Measurements from ENCODE around the gene GNB1.
A peak's percentile ranks its signal among the peaks of the same experiment; 100 is the strongest.

GNB1 gene

DNA sequence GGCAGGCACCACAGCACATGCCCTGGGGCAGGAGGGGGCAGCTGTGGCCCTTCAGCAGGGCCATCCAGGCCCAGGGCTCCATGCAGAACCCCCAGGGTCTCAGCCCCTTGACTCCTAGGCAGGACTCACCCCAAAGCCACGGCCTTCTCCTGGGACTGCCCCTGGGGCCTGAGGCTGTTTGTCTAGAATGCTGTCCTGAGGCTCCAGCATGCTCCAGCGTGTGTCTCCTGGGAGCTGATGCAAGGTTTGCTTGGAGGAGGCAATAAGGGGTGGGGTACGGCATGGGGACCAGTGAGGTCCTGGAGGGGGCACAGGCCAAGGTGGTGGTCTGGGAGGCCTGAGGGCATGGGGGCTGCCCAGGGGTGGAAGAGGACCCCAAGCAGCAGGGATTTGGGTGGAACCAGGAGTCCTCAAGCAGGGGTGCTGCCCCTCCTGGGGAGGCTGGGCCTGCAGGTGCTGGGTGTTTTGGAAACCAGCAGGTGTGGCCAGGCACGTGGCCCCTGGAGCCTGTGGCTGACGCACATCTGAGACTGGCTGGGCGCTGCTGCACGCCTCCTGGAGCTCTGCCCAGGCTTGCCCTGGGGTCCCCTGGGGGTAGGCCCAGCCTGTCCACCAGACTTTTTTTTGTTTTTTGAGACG is 16.3 kb upstream of the GNB1 start:
- DNase-seq, result no peak

DNA sequence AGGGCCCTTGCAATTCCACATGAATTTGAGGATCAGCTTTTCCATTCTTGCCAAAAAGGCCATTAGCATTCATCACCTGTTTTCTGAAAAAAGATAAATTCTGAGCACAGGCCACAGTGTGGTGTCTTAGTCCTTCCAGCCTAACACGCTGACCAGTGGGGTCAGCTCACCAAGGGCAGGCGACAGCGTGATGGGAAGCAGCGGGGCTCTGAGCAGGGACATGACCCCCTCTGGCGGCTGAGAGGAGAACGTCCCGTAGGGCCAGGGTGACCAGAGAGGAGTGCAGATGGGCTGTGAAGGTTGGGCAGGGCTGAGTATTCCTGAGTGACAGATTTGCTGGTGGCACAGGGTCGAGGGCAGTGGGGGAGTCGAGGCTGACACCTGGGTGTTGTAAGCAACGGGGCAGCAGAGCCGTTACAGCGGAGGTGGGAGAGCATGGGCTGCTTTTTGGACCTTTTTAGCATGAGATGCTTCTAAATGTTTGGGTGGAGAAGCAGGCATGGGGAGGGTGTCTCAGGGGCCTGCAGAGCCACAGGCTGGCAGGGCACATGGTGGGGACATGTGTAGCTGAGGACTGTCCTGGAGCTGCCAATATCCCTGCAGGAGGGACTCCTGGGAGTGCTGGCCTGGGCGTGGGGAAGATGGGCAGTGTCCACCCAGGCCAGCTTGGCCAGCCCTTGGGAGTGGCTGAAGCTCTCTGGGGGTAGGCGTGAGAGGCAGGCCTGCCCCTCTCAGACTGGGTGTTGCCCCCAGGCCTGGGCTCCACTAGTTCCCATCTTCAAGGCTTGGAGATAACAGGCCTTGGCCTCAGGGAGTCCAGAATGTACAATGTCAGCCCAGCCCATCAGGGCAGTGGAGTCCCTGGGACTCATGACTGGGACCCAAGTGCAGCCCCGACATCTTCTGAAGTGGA is 15.6 kb upstream of the GNB1 start:
- peak; percentile 74 for DNase-seq

GRCh38 chr1:1903224-1903623 is 12.3 kb upstream of the GNB1 start:
- DNase-seq, result no peak

- DNase-seq, result no peak
Observed at GRCh38 chr1:1901641-1902294, 10.9 kb upstream of the GNB1 start.

DNA sequence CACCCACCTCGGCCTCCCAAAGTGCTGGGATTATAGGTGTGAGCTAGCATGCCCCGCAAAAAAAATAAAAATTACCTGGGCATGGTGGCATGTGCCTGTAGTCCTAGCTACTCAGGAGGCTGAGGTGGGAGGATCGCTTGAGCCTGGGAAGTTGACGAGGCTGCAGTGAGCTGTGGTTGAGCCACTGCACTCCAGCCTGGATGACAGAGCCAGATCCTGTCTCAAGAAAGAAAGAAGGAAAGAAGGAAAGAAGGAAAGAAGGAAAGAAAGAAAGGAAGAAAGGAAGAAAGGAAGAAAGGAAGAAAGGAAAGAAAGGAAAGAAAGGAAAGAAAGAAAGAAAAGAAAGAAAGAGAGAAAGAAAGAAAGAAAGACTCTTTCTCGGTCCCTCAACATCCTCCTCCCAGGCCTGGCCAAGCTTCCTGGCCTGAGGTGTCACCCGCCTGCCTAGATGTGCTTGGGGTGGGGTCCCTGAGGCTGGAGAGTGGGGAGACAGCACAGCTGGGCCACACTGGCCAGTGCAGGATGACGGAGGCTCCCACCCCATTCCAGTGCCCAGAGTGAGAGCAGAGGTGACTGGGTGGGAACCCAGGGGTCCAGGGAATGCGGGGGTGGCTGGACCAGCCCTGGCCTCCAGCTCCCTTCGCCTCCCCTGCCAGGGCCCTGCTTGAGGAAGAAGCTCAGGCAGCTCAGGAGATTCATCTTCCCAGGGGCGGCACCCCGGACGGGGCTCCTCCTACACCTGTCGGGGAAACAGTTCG is 10.2 kb upstream of the GNB1 start:
- no peak for DNase-seq

- DNase-seq, result no peak
Observed at GRCh38 chr1:1899967-1900327, 9.1 kb upstream of the GNB1 start.

DNA sequence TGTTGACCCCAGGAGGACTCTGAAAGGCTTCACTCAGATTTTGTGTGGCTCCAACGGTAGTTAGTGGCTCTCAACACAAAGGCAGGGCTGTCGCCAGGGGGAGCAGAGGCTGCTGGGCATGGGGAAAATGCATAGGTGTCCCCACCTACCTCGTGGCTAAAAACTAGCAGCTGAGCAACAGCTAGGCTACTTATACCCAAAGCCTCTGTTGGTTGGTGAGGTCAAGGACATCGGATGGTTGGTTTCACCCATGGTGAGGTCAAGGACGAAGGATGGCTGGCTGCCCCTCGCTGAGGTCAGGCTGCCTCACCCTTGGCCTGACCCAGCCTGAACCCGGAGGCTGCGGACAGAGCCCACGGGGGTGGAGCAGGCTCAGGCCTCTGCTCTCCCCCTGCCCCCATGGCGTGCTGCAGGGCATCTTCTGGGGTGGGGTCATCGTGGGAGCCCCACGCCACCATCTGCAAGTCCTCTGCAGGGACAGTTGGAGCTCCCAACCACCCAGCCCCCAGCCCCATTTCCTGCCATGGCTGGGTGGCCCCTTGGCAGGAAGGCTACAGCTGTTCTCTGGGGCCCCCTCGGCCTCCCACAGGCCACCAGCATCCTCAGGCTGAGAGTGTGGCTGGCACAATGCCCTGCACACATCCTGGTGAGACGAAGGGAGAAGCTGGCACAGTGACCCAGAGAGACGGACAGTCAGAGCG is 8.5 kb upstream of the GNB1 start:
- DNase-seq, result no peak

GRCh38 chr1:1898246-1898933 is 7.5 kb upstream of the GNB1 start:
- DNase-seq, result no peak

DNA sequence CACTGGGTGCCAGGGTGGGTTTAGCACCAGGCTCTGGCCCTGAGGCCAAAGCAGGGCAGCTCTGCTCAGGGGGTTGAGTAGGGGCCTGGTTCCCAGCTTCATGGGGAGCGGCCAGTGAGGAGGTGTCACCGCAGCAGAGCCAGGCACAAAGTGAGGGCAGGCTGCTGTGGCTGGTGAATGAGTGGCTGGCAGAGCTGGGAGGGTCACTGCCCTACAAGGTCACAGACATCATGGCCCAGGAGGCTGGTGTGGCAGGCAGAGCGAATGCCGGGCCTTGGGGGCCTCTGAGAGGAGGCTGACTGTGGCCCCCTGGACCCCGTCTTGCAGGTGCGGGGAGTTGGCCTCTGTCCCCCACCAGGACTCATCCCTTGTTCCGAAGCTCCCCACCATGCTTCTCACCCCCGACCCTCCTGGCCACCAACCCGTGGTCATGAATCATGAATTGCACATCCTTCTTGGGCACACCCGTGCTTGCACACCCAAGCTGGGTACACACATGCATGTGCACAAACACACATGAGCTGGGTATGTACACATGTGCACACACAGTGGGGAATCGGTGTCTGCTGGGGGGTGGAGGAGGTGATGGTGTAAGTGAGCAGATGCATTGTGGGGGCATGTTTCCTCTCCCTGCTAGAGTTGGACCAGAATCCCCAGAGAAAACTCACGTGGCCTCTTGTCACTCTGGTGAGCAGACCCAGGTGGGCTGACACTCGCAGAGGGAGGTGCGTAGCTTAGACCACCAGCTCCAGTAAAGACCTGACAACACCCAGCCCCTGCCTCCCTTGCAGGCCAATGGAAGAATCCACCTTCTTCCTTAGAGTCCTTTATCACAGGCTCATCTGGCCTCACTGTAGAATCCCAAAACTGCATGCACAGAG is 4.8 kb upstream of the GNB1 start:
- DNase-seq, result no peak

- no peak for DNase-seq
Observed at GRCh38 chr1:1895060-1895418, 4.2 kb upstream of the GNB1 start.

DNA sequence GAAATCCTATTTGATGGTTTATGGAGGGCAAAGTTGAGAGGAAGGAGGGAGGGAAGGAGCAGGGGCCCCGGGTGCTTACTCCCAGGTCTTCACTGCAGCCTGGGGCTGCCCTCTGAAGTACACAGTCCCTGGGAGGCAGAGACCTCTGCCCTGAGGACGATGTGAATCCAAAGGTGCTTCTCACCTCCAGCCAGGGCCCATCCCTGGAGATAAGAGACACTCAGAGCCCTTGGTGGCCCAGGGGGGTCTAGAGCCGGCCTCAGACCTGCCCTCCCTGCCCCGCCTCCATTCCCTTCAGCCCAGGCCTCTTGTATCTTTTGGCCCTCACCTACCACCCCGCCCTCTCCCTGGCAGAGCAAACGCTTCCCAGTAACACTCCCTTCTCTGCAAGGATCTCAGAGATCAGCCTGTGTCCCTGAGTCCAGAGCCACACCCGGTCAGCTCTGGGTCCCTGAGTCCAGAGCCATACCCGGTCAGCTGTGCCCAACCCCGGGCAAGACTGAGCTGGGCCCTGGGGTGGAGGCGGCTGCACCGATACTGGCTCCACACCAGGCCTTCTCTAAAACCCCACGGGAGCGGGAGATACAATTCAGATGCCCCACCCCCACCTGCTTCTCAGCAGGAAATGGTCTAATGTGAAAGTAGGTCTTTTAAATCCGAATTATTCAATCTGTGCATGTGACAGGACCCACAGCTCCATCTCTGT is 3.6 kb upstream of the GNB1 start:
- no peak for DNase-seq

DNA sequence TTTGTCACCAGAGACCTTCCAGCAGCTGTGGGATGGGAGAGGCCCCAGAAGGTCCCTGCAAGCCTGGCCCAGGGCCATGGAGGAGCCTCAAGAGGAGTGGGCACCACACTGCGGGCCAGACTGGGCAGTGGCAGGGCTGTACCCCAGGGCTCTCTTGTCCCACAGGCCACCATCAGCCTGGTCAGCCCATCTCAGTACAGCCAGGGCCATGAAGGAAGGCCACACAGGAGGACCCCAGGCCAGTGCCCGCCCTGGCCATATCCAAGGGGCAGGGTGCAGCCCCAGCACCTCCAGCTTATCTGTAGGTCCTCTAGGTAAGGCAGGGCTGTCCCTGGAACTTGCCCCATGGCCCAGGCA is 3.1 kb upstream of the GNB1 start:
- DNase-seq, result no peak

GRCh38 chr1:1893291-1893985 is 2.6 kb upstream of the GNB1 start:
- no peak for DNase-seq

DNA sequence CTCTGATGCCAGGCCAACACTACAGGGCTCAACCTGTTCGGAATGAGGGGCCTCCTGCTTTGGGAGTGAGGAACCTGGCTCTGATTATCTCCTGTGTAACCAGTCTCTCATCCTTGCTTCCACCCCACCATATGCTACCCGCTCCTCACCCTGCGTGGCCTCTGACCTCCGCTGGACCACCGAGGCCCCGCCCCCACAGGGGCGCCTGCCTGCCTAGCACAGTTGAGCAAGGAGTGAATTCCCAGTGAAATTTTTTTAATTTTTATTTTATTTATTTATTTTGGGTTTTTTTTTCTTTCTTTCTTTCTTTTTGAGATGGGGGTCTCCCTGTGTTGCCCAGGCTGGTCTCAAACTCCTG is 1.9 kb upstream of the GNB1 start:
- no peak for DNase-seq

GRCh38 chr1:1892079-1892762 is 1.3 kb upstream of the GNB1 start:
- DNase-seq, result no peak

DNA sequence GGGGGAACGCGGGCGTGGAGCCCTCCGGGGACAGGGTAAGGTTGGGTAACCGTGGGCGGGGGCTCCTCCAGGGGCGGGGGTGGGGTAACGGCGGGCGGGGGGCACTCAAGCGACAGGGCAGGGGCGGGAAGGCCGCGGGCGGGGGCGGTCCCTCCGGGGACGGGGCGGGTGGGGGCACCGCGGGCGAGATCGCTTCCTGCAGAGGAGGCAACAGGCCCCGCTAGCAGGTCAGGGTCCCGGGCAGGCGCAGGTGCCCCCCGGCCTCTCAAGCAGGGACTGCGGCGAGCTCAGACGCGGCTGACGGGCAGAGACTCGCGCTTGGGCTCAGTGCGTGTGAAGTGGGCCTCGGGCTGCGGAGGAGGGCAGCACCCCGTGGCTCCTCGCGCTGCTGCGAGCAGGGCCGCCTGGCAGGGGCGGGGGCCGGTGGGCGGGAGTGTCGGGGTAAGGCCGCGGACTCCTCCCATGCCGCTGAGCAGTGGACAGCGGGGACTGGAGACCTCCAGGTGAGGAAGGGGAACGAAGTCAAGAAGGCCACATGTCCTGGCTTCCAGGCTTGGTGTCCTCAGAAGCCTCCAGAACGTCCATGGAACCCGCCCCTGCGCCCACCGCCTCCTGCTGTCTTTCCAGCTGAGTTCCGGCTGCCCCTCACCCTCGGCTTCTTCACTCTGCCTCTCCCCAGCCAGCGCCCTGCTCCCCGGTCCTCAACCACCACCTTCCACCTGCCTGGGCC is 627 bp upstream of the GNB1 start:
- peak; percentile 71 for DNase-seq

DNA sequence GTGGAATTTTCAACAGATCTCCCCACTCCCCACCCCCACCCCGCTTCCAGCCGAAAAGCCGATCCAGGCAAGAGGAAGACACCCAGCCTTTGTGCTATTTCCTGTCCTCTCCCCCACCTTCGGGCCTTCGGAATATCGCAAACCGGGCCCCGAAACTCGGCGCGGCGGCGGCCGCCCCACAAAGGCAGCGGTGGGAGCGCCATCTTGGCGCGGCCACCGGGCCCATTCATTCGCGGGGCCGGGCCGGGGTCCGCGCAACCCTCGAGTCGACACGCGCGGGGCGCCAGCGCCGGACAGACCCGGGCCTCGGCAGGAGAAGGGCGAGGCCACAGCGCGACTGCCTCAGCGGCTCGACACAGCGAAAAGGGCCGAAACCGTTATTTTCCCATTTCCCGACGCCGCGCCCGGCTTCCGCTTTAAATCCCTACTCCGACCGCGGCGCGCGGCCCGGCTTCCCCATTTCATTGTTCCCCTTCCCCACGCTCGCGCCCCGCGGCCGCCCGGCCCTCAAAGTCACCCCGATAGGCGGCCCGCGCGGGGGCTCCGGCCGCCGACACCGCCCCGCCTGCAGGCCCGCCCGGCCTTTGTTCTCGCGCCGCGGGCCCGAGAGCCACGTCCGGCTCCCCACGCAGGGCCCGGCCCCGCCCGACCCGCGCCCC is 911 bp downstream of the GNB1 start:
- DNase-seq, result peak; percentile 46
